ENCODE data around the gene CFAP65.

The CFAP65 gene

GRCh38 chr2:218961651-218962570, 79.4 kb downstream of the CFAP65 start:
- peak; percentile 44 for DNase-seq

DNA sequence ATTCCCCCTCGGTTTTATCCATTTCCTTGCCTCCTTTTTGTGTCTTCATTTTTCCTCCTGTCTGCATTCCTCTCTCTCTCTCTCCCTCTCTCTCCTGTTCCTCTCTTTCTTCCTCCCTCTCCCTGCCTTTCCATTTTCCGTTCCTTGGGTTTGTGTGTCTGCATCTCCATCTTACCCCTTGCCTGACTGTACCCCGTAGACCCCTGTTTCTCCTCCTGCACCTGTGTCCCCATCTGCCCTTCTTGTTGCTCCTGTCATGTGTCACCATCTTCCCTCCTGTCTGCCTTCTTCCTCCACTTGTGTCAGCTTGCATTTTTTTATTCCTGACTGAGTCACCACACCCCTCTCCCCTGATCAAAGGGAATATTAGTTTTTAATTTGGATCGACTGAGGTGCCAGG, 80.1 kb downstream of the CFAP65 start:
- no peak for DNase-seq

GRCh38 chr2:218960309-218961165, 80.8 kb downstream of the CFAP65 start:
- no peak for DNase-seq

DNA sequence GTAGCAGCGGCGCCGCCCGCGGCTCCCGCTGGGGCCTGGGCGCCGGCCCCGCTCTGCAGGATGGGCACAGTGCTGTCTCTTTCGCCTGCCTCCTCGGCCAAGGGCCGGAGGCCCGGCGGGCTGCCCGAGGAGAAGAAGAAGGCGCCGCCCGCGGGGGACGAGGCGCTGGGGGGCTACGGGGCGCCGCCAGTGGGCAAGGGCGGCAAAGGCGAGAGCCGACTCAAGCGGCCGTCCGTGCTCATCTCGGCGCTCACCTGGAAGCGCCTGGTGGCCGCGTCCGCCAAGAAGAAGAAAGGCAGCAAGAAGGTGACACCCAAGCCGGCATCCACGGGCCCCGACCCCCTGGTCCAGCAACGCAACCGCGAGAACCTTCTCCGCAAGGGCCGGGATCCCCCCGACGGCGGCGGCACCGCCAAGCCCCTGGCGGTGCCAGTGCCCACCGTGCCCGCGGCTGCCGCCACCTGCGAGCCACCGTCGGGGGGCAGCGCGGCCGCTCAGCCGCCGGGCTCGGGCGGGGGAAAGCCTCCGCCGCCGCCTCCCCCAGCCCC, 81.5 kb downstream of the CFAP65 start:
- DNase-seq: no peak

- peak; percentile 90 for DNase-seq
Measured at GRCh38 chr2:218959141-218959731, 82.1 kb downstream of the CFAP65 start, which contains the start of gene CDK5R2. TSS of gene CDK5R2 (plus strand) at chr2:218959666. CDS start at chr2:218959821, 155 bp downstream.

DNA sequence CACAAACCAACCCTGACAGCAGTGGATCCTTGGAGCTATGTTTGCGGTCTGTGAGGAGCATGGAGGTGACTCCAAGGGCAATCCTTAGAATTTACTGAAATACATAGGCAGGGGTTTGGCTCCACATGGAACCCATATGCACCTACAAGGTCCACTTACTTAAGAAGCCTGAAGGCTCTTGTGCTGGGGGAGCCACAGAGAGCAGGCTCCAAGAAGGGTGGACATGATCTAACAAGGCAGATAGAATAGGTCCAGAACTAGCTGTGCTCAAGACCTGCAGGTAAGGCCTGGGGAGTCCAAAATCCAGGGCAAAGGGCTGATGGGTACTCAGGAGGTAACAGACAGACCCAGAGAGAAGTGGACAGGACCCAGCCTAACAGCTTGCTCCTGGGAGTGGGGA, 83.0 kb downstream of the CFAP65 start:
- DNase-seq: no peak

DNA sequence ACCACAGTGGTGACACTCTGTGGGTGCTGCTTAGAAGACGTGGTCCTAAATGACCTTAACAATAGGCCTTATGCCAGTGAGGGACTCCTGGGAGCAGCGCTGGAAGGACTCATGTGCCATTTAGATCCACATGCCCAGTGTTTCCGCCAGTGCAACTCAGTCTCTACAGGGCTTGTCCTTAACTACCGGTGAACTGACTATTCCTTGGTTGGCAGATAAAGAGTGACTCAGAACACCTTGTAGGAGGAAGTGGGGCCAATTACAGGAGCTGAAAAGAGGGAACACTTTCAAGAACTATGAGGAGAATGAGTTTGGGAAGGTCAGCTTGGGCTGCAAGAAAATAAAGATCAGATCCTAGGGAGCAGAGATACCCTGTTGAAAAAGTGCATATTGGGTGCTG, 83.6 kb downstream of the CFAP65 start:
- DNase-seq: no peak

DNA sequence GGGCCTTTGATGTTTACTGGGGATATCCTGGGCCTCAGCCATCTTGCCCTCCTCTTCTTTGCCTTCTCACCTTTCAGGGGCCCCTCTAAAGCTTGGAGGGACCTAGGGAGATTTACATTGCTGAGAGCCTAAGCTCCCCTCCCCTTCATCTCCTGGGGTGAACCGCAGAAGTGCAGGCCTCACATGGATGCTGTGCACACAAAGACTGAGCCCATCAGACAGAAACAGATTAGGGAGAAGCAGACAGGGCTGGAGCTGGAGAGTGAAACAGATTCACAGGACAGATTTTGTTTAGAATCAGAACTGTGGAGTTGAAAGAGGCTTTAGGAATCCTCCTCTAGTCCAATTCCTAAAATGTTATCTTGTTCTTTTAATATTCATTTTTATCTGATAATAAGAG, 85.3 kb downstream of the CFAP65 start:
- DNase-seq: no peak

- no peak for DNase-seq
Measured at GRCh38 chr2:218954541-218955300, 86.6 kb downstream of the CFAP65 start.

- DNase-seq: no peak
Measured at GRCh38 chr2:218953366-218953954, 87.9 kb downstream of the CFAP65 start.

All from OCI-M1 (cell line).